ENCODE measurements around the gene TRIM68.

Gene TRIM68

DNA sequence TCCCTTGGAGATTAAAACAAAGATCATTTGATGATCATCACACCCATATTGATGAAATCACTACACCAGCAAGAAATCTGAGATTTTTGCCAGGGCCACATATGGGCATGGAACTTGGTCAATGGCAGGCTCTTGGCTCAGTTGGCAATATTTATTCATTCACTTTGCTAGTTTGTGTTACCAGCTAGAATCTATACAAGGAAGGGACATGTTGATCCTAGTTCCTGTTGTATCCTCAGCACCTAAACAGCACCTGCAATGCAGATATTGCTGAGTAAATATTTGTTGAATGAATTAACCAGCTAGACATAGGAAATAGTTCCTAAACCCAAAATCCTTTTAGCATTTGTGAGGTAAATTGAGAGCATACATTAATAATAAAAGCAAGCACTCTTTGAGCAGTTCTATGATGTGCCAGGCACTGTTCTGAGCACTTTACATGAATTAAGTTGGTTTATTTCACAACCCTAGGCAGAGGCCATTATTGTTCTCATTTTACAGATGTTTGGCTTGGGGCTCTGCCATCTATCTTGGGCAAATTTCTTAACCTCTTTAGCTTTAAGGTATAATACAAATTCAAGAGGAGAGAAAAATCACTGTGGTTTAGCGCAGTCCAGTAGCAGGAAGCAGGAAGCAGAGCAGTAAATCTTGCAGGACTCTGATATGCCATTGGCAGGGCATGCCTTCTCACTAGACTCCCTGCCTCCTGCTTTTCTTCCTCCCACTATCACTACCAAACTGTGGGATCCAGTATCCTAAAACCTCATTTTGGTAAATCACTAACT lies 1.6 kb downstream of the TRIM68 start:
- no peak for DNase-seq

DNA sequence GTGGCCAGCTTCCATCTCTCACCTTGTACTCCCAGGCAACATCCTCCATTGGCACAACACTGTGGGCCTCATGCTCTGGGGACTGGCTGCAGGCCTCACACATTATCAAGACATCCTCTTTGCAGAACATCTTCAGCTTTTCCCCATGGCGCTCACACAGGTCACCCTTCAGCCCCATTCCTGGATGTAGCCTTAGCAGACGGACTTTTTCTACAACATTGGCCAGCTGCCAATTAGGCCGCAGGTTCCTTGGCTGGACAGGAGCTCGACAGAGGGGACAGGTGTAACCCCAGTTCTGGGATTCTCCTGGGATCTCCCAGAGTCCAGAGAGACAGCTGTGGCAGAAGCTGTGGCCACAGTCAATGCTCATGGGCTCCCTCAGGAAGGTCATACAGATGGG lies 3.0 kb downstream of the TRIM68 start:
- DNase-seq = no peak

DNA sequence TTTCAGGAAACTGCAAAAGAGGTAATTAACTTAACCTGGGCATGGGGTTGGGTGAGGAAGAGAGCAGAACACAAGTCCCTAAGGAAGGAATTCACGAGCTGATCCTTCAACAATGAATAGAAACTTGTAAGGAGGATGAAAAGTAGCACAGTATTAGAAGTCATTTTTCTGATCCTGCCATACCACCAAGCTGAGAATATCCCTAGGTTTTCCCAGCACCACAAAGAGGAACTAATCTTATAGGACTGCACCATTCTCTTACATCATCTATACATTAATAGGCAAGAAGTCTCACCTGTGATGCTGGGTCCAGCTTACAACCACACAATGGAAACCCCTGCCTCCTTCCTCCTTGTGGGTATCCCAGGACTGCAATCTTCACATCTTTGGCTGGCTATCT lies 14.3 kb downstream of the TRIM68 start, which contains the start of gene OR52I1:
TSS of gene OR52I1 (plus strand) at position 301 of the 400 bp plus-strand sequence. CDS start at position 301, 0 bp downstream.
- DNase-seq = no peak

DNA sequence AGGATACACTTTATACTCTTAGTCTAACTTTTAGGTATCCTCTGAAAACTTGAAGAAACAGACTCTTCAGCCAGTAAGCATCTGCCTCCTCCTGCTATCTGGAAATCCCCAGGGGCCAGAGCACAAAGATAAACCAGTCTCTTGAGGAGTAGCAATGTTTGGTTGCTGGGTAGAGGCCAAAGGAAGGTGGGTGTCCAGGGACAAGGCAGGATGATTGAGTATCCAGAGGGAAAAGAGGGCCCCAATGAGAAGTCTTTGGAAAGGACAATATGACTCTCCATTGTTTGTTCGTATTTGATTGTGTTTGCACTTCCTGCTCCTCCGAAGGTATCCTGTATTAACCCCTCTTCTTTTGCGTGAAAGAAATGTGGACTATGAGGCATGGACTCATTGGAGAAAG lies 19.0 kb downstream of the TRIM68 start:
- no peak for DNase-seq

DNA sequence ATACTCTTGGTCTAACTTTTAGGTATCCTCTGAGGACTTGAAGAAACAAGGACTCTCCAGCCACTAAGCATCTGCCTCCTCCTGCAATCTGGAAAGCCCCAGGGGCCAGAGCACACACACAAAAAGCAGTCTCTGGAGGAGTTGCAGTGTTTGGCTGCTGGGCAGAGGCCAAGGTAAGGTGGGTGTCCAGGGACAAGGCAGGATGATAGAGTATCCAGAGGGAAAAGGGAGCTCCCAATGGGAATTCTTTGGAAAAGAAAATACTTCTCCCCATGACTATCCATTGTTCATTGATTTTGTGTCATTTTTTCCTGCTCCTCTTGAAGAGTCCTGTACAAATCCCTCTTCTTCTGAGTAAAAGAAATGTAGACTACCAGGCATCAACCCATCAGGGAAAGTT lies 26.6 kb downstream of the TRIM68 start, which contains the start of gene OR52I2:
TSS of gene OR52I2 (plus strand) at position 301 of the 400 bp plus-strand sequence.
- no peak for DNase-seq

DNA sequence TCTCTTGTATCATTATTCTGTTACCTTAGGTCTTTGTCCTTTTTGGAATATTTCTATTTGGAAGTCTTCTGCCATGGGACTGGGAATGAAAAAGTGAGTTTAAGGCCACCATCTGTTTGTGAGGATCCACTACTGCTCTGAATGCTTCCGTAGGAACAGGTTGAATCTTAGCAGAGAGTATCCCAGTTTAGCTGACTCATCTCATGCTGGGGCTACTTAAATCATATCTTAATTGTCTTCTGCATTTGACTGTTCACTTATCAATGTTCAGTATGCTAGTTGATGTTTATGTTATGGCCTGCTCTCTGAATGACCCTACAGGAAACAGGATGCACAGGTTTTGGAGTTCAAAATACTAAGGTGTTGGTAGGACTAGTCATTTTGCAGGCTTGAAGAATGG lies 27.9 kb downstream of the TRIM68 start:
- DNase-seq = no peak

DNA sequence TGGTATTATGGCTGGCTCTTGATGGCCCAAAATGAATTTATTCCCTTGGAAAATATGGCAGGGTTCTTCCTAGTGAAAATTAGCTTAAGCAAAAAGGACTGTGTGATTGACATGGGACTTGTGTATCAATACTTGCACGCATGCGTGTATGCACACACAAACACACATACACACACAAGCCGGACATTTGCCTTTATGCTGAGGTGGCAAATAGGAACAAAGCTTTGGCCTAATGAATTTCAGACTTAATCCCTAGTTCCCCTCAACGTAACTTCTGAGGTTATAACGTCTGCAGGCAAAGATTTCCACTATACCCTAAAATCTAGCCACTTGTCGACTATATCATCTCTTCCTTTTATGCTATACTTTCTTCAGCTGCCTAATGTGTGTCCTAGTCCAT lies 29.4 kb downstream of the TRIM68 start:
- DNase-seq = no peak

DNA sequence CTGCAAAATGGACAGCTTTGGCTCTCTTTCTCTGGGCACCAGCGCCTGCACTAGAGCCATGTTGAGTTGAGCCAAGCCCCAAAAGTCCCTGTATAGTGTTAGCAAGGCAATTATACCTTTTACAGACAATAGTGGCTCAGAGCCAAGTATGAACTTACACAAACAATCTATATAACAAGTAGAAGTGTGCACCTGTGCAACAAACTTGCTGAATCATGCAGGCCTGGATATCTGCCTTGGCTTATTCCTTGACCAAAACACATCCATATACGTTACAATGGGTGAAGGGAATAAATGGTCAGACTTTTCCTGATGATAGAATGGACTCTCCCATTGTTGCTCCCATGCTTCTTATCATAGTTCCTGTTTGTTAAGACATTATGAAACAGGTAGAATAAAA lies 30.3 kb downstream of the TRIM68 start:
- DNase-seq = no peak

DNA sequence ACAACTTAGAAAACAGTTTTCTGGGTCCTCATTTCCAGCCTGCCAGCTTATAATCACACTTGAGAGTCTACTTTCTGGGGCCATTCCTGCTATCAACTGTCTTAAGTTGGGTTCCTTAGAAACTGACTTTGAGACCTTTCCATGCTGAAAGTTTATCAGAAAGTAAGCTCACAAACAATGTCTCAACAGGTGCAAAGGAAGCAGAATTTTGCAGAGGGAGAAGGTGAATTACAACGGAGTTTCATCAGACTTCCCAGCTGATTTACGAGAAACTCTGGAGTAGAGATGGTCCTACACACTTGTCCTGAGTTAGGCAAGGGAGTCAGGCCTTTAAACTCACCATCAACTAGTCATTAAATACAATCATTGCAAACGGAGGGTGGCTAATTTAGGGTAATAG lies 31.2 kb downstream of the TRIM68 start:
- DNase-seq = no peak

DNA sequence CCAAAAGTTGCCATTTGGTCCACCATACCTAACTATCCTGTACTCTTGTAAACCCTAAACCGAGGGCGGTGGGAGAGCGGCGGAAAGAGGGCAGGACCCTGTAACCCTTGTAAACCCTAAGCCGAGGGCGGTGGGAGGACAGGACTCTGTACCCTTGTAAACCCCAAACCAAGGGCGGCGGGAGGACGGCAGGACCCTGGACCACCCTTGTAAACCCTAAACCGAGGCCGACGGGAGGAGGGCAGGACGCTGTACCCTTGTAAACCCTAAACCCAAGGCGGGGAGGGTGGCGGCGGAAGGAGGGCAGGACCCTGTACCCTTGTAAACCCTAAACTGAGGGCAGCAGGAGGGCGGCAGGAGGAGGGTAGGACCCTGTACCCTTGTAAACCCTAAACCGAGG lies 39.0 kb downstream of the TRIM68 start:
- no peak for DNase-seq

DNA sequence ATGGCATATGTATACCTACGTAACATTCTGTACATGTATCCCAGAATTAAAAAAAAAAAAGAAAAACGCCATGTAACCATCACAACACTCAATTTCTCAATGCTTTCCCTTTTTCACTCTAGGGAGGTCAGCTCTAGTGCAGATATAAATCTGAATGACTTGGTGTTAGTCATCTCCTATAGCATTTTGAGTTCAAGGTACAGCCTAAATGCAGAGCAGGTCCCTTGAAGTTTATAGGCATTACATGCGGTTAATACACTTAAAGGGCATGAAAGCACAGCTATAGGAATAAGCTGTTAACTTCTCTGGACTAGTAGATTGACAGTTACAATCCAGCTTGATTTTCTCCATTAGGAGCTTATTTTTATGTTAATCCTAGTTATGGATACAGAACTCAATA lies 42.7 kb downstream of the TRIM68 start:
- DNase-seq = no peak

DNA sequence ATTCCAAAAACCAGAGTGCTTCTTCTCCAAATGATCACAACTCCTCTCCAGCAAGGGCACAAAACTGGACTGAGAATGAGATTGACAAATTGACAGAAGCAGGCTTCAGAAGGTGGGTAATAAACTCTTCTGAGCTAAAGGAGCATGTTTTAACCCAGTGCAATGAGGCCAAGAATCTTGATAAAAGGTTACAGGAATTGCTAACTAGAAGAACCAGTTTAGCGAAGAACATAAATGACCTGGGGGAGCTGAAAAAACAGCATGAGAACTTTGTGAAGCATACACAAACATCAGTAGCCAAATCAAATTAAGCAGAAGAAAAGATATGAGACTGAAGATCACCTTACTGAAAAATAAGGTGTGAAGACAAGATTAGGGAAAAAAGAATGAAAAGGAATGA lies 47.6 kb downstream of the TRIM68 start:
- DNase-seq = no peak

DNA sequence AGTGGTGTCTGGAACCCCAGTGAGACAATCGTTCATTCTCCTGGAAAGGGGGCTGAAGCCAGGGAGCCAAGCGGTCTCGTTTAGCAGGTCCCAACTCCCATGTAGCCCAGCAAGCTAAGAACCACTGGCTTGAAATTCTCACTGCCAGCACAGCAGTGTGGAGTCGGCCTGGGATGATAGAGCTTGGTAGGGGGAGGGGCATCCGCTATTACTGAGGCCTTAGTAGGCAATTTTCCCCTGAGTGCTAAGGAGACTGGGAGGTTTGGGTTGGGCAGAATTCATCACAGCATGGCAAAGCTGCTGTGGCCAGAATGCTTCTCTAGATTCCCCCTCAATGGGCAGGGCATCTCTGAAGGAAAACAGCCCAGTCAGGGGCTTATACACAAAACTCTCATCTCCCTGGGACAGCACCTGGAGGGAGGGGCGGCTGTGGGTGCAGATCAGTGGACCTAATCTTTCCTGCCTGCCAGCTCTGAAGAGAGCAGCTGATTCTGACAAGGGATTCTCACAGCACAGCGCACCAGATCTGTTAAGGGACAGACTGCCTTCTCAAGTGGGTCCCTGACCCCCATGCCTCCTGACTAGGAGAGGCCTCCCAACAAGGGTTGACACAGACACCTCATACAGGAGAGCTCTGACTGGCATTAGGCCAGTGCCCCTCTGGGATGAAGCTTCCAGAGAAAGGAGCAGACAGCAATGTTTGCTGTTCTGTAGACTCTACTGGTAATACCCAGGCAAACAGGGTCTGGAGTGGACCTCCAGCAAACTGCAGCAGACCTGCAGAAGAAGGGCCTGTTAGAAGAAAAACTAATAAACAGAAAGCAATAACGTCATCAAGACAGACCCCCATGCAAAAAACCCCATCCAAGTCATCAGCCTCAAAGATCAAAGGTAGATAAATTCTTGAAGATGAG lies 48.2 kb downstream of the TRIM68 start:
- no peak for DNase-seq

DNA sequence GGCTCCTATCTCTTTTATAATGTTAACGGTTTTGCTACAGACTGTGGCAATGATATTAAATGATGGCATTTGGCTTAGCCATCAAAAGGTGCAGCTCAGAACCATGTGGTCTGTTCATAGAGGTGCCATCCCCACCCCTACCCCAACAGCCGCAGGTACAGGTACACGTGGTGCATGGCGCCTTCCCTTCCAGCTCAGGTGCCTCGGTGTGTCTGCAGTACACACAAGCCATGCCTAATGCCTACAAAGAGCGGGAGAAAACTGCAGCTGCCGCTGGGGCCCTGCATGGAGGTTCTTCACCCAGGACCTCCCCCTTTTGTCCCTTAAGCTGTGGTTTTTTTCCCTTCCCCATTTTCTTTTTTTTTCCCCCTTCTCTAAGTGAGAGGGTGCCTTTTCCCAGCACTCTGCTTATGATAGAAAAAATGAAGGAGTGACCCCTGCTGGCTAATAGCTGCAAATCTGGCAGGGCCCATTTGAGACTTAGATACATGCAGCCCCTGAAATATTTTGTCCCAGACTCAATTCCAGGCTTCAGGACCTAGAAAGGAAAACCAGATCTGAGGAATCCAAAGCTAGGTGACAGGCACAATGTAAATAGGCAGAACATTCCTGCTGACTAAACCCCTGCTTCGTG lies 56.6 kb downstream of the TRIM68 start:
- DNase-seq = no peak
